Prostate gland (tissue), 2 donors: ENCODE data around the gene MYOZ2.

Source experiments
- CTCF ChIP-seq, 4 experiments: fragments of 200-600 bp in 2 of 4; fragments of 450-650 bp in 2 of 4; sonication (generic) in 2 of 4; IDR thresholded peaks; 1 replicate in 3 of 4; 2 replicates in 1 of 4; pipeline ENCODE4 v1.5.1; 2016 to 2019; ENCODE audit warnings: antibody characterized with exemption in 4 of 4, mild to moderate bottlenecking in 2 of 4, moderate library complexity in 2 of 4
- POLR2A ChIP-seq: fragments of 450-650 bp; IDR thresholded peaks from one replicate; pipeline ENCODE4 v1.6.1; 2016; ENCODE audit warnings: antibody characterized with exemption, mild to moderate bottlenecking

- TF ChIP-seq CTCF (IDR thresholded peaks at IDR 0.05) (no peak), POLR2A (no peak)
These were observed 70.1 kb downstream of the MYOZ2 start for GRCh38 chr4:119205690-119206089.
